Measurements from ENCODE around the gene ADGRV1.

Gene ADGRV1

DNA sequence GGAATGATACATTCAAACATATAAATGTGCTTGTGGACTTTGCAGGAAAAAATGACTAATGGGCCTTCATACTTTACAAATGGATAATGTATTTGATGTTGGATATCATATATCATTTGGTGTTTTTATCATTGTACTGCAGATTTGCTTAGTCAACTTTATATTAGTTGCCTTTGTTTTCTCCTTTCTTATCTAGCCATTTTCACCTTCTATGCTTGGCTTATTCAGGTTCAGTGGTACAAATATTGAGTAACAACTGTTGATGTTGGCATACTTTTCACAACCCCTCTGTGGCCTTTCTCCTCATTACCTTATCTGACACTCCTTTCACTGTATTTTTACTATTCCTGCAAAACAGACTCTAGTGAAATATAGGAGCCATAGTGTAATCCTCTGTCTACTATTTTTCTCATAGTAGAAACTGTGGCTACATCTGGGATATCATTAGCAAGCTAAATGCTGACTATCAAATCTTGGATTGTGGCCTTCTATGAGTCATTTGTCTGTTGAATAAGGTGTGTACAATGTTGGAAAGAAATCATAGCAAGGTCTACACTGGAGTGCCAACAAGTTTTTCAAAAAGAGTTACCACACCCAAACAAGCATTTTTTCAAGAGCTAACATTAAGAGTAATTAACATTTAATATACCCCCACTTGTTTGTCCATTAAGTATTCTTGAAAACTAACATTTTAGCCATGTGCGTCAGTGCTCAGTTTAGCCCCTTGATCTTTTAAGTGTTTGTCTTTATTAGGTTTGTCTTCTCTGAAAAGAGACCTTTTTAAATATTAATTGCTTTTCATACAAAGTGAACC, 330.1 kb downstream of the ADGRV1 start:
- Mint-ChIP-seq H3K36me3 (ENCODE audit: low read depth) (no peaks in the 10 kb centered on the region), H3K4me1 (peaks cover 7% of the 10 kb centered on the region), H3K27me3 (ENCODE audit: low read depth) (no peaks in the 10 kb centered on the region), H3K9me3 (no peaks in the 10 kb centered on the region), H3K4me3 (no peak overlapping the region), H3K27ac (no peak overlapping the region)
- TF ChIP-seq, protein P1, sequence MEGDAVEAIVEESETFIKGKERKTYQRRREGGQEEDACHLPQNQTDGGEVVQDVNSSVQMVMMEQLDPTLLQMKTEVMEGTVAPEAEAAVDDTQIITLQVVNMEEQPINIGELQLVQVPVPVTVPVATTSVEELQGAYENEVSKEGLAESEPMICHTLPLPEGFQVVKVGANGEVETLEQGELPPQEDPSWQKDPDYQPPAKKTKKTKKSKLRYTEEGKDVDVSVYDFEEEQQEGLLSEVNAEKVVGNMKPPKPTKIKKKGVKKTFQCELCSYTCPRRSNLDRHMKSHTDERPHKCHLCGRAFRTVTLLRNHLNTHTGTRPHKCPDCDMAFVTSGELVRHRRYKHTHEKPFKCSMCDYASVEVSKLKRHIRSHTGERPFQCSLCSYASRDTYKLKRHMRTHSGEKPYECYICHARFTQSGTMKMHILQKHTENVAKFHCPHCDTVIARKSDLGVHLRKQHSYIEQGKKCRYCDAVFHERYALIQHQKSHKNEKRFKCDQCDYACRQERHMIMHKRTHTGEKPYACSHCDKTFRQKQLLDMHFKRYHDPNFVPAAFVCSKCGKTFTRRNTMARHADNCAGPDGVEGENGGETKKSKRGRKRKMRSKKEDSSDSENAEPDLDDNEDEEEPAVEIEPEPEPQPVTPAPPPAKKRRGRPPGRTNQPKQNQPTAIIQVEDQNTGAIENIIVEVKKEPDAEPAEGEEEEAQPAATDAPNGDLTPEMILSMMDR (IDR thresholded peaks at IDR 0.05; ENCODE audit: unreplicated experiment in 3 of 3) = no peak

DNA sequence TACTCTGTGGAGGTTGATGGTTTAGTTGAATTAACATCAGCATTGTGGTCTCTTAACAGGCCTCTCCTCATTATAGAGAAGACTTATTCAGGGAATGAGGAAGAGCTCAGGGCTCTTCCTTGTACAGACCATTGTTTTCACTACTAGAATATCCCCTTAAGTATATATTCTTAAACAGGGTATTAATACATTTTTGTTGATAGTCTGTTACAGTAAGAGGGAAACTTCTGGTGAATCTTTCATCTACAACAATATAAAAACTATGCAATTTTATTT, 330.7 kb downstream of the ADGRV1 start:
- no peaks in the 10 kb centered on the region for H3K27me3 Mint-ChIP-seq (ENCODE audit: low read depth)
- no peak overlapping the region for H3K4me3 Mint-ChIP-seq
- H3K36me3 Mint-ChIP-seq (ENCODE audit: low read depth) = no peaks in the 10 kb centered on the region
- H3K27ac Mint-ChIP-seq = no peak overlapping the region
- H3K4me1 Mint-ChIP-seq = peaks cover 7% of the 10 kb centered on the region
- no peaks in the 10 kb centered on the region for H3K9me3 Mint-ChIP-seq
- TF ChIP-seq, protein P1 (IDR thresholded peaks at IDR 0.05; ENCODE audit: unreplicated experiment in 3 of 3) = no peak

DNA sequence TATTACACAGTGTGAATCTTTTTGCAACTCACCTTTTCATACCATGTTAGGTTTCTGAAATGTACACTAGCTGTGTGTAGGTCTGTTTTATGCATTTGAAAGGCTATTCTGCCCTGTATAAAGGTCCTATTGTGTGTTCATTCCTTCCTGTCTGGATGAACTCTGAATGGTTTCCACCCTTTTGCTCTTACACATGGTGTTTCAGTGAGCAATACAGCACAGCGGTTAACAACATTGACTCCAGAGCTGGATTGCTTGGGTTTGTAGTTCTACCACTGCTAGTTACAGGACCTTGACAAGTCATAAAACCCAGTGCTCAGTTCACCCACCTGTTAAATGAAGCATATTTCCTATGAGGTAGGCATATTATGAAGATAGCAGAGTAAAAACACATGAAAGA, 331.6 kb downstream of the ADGRV1 start:
- no peaks in the 10 kb centered on the region for H3K9me3 Mint-ChIP-seq
- no peaks in the 10 kb centered on the region for H3K27me3 Mint-ChIP-seq (ENCODE audit: low read depth)
- H3K36me3 Mint-ChIP-seq (ENCODE audit: low read depth) = no peaks in the 10 kb centered on the region
- TF ChIP-seq, protein P1 (IDR thresholded peaks at IDR 0.05; ENCODE audit: unreplicated experiment in 3 of 3) = no peak
- H3K4me1 Mint-ChIP-seq = peaks cover 7% of the 10 kb centered on the region
- H3K27ac Mint-ChIP-seq = no peak overlapping the region
- H3K4me3 Mint-ChIP-seq = no peak overlapping the region

DNA sequence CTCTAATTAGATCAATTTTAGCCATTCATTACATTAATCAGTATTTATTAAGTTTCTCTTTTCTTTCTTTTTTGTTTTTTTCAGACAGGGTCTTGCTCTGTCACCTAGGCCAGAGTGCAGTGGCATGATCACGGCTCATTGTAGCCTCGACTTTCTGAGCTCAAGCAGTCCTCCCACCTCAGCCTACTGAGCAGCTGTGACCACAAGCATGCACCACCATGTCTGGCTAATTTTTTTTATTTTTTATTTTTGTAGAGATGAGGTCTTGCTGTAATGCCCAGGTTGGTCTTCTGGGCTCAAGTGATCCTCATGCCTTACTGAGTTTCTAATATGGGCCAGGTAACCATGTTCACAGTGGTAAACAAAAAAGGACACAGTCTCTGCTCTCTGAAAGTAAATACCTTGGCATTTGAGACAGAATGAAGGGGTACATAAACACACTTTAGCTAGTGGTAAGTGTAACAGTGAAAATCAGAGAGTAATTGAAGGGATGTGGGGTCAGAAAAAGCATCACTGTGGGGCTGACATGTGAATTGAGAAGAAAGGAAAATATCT, 336.3 kb downstream of the ADGRV1 start:
- TF ChIP-seq, protein P1 (IDR thresholded peaks at IDR 0.05; ENCODE audit: unreplicated experiment in 3 of 3) = no peak
- H3K27me3 Mint-ChIP-seq (ENCODE audit: low read depth) = peaks cover 3% of the 10 kb centered on the region
- H3K27ac Mint-ChIP-seq = no peak overlapping the region
- H3K4me1 Mint-ChIP-seq = no peaks in the 10 kb centered on the region
- H3K9me3 Mint-ChIP-seq = no peaks in the 10 kb centered on the region
- no peaks in the 10 kb centered on the region for H3K36me3 Mint-ChIP-seq (ENCODE audit: low read depth)
- no peak overlapping the region for H3K4me3 Mint-ChIP-seq

DNA sequence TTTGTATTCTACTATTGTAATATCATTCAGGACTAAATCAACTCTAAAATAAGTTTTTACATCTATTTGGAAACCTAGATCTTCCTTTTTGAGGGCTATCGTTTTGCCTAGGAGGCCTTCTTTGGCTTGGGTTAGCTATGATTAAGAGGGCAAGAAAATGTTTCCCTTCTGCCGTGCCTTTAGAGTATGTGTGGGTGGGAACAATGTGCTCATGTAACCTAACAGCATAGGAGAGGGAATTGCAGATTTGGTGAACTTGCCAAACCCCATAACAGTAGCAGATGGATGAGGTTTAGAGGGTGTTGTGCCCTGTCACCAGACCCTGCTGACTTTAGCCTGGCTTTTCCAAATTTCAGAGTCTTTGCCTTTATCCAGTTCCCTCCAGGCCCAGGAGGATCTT, 339.0 kb downstream of the ADGRV1 start:
- Mint-ChIP-seq H3K9me3 (no peaks in the 10 kb centered on the region), H3K27me3 (ENCODE audit: low read depth) (peaks cover 3% of the 10 kb centered on the region), H3K4me1 (no peaks in the 10 kb centered on the region), H3K27ac (no peak overlapping the region), H3K36me3 (ENCODE audit: low read depth) (no peaks in the 10 kb centered on the region), H3K4me3 (no peak overlapping the region)
- TF ChIP-seq, protein P1 (IDR thresholded peaks at IDR 0.05; ENCODE audit: unreplicated experiment in 3 of 3) = no peak
